Measurements from ENCODE around the gene RARA.
A peak's percentile ranks its signal among the peaks of the same experiment; 100 is the strongest.
"Not testable (repeated sequence)": the region's sequence is repeated elsewhere in the genome, so short reads cannot be mapped to it uniquely, and the experiment has no call there.

RARA gene

DNA sequence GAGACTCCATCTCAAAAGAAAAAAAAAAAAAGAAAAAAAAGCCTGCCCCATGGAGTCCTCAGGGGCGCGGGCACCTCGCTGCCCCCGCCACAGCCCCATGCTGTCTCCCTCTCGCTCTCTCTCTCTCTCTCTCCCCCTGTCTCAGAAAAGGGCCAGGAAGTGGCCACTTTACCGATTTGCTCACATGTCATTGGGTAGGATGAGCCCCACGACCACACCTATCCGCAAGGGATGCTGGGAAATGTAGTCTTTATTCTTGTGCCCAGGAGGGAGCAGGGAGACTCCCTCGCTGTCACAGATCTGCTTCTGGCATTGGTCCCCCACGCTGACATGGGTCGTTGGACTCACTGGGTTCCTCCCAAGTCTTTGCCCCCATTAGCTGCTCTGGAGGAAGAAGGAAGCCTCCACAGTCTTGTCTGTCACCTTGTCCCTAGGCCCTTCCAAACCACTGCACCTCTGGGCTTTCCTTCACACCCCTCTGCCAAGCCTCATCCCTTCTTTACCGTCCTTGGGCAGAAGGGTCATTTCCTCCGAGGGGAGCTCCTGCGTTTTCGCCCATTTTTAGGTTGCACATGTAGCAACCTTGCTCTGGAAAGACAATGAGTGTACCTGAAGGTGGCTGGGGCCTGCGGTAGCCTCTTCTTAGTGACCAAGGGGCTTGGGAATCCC lies 62.4 kb downstream of the RARA start:
- no peak overlapping the region for H2AFZ ChIP-seq (ENCODE audit: low read length, unreplicated experiment)
- H3K27ac ChIP-seq (ENCODE audit: low read depth, low read length), result no peak overlapping the region
- no peak overlapping the region for H3K4me3 ChIP-seq (ENCODE audit: low read depth, low read length)
- H3K36me3 ChIP-seq (ENCODE audit: insufficient read depth, low read length), result no peaks in the 10 kb centered on the region
- H3K4me1 ChIP-seq (ENCODE audit: control insufficient read depth, insufficient read depth, low read length, unreplicated experiment), result peaks cover 17% of the 10 kb centered on the region
- H3K27me3 ChIP-seq (ENCODE audit: insufficient read depth, low read length), result no peaks in the 10 kb centered on the region
- H3K79me2 ChIP-seq (ENCODE audit: control insufficient read depth, insufficient read depth, low read length, unreplicated experiment), result no peaks in the 10 kb centered on the region

DNA sequence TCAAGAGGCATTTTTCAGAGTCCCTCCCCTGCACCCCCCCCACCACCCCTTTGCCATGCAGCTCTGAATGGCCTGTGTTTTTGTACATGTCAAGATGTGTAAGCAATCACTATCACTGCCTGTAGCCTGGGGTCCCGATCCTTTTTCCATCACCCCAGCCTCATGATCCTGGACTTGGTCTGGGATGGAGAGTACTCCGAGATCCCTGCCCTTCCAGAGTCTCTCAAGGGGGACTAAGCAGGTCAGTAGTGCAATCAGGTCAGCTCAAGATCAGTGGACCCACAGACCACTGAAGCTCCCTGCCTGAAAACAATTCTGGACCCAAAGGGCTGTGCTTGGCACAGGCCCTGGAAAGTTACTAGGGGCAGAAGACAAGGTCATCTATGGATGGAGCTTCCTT lies 63.1 kb downstream of the RARA start:
- peak overlapping the region; percentile 87; the same call in 1 of the 2 replicates for H3K27ac ChIP-seq (ENCODE audit: low read depth, low read length)

DNA sequence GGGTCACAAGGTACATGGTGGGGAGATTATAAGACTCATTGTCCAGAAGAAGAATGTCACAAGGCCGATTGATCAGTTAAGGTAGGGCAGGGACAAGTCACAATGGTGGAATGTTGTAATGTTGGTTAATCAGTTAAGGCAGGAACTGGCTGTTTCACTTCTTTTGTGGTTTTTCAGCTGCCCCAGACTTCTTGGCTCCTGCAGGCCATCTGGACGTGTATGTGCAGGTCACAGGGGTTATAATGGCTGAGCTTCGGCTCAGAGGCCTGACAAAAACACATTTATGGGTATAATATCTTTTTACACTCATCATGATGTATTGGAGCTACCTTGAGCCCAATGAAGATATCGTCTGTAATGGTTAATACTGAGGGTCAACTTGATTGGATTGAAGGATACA lies 63.7 kb downstream of the RARA start:
- not testable (repeated sequence) for H3K4me3 ChIP-seq (ENCODE audit: low read depth, low read length); H3K27me3 ChIP-seq (ENCODE audit: insufficient read depth, low read length); H3K79me2 ChIP-seq (ENCODE audit: control insufficient read depth, insufficient read depth, low read length, unreplicated experiment); H3K36me3 ChIP-seq (ENCODE audit: insufficient read depth, low read length); H2AFZ ChIP-seq (ENCODE audit: low read length, unreplicated experiment)
- peaks cover 17% of the 10 kb centered on the region for H3K4me1 ChIP-seq (ENCODE audit: control insufficient read depth, insufficient read depth, low read length, unreplicated experiment)
- peak overlapping the region; percentile 87 for H3K27ac ChIP-seq (ENCODE audit: low read depth, low read length)

More for the DNA sequence above, 63.1 kb downstream of the RARA start:
- Histone ChIP-seq H3K4me1 (ENCODE audit: control insufficient read depth, insufficient read depth, low read length, unreplicated experiment) (peaks cover 17% of the 10 kb centered on the region), H2AFZ (ENCODE audit: low read length, unreplicated experiment) (no peak overlapping the region), H3K79me2 (ENCODE audit: control insufficient read depth, insufficient read depth, low read length, unreplicated experiment) (no peaks in the 10 kb centered on the region), H3K36me3 (ENCODE audit: insufficient read depth, low read length) (no peaks in the 10 kb centered on the region), H3K4me3 (ENCODE audit: low read depth, low read length) (no peak overlapping the region), H3K27me3 (ENCODE audit: insufficient read depth, low read length) (no peaks in the 10 kb centered on the region)

DNA sequence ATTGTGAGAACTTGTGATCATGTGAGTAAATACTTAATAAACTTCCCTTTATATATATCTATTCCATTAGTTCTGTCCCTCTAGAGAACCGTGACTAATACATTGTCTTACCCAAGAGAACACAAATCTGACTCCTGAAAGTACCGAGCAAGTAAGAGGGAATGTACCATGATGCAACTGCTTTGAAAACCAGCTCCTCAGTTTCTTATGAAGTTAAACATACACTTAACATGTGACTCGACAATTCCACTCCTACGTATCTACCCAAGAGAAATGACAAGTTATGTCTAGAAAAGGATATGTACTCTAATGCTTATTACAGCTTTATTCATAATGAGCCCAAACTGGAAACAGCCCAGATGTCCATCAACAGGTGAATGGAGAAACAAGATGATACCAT lies 64.3 kb downstream of the RARA start:
- no peaks in the 10 kb centered on the region for H3K27me3 ChIP-seq (ENCODE audit: insufficient read depth, low read length)
- no peak overlapping the region for H2AFZ ChIP-seq (ENCODE audit: low read length, unreplicated experiment)
- peak overlapping the region; percentile 87 for H3K27ac ChIP-seq (ENCODE audit: low read depth, low read length)
- no peaks in the 10 kb centered on the region for H3K36me3 ChIP-seq (ENCODE audit: insufficient read depth, low read length)
- H3K4me1 ChIP-seq (ENCODE audit: control insufficient read depth, insufficient read depth, low read length, unreplicated experiment), result peaks cover 17% of the 10 kb centered on the region
- H3K4me3 ChIP-seq (ENCODE audit: low read depth, low read length), result no peak overlapping the region
- H3K79me2 ChIP-seq (ENCODE audit: control insufficient read depth, insufficient read depth, low read length, unreplicated experiment), result no peaks in the 10 kb centered on the region

DNA sequence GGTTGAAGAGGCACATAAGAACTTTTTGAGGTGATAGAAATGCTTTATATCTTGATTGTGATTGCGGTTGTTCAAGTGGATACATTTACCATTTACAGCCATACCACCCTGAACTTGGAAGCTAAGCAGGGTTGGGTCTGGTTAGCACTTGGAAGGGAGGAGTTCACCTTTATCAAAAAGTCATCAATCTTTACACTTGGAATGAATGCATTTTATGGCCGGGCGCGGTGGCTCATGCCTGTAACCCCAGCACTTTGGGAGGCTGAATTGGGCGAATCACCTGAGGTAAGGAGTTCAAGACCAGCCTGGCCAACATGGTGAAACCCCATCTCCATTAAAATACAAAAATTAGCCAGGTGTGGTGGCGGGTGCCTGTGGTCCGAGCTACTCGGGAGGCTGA lies 65.0 kb downstream of the RARA start:
- Histone ChIP-seq H3K27ac (ENCODE audit: low read depth, low read length) (peak overlapping the region; percentile 87; the same call in 1 of the 2 replicates), H3K27me3 (ENCODE audit: insufficient read depth, low read length) (no peaks in the 10 kb centered on the region)

DNA sequence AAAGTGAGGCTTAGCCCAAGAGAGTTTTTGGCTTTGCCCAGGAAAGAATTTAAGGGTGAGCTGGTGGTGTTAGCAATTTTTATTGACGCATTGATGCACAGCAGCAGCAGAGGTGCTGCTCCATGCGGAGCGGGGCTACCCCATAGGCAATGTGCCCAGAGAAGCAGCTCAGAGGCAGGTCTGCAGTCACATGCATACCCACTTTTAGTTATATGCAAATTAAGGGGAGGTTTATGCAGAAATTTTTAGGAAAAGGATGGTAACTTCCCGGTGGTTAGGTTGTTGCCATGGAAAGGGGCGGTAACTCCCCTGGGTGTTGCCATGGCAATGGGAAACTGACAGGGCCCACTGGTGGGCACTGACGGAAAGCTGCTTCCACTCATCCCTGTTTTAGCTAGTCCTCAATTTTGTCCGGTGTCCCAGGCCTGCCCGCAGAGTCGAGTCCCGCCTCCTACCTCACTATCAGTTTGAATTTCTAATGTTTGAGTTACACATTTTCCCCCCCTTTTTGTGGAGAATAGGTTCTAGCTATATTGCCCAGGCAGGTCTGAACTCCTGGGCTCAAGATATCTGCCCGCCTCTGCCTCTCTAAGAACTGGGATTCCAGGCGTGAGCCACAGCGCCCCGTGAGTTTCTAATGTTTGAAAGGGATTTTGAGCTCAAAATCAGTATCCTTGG lies 66.0 kb downstream of the RARA start:
- H3K27me3 ChIP-seq (ENCODE audit: insufficient read depth, low read length), result no peaks in the 10 kb centered on the region
- H3K27ac ChIP-seq (ENCODE audit: low read depth, low read length), result no peak overlapping the region
- H3K79me2 ChIP-seq (ENCODE audit: control insufficient read depth, insufficient read depth, low read length, unreplicated experiment), result no peaks in the 10 kb centered on the region
- peaks cover 17% of the 10 kb centered on the region for H3K4me1 ChIP-seq (ENCODE audit: control insufficient read depth, insufficient read depth, low read length, unreplicated experiment)
- H2AFZ ChIP-seq (ENCODE audit: low read length, unreplicated experiment), result no peak overlapping the region
- no peaks in the 10 kb centered on the region for H3K36me3 ChIP-seq (ENCODE audit: insufficient read depth, low read length)
- H3K4me3 ChIP-seq (ENCODE audit: low read depth, low read length), result no peak overlapping the region

More for the DNA sequence above, 65.0 kb downstream of the RARA start:
- H2AFZ ChIP-seq (ENCODE audit: low read length, unreplicated experiment), result no peak overlapping the region
- no peak overlapping the region for H3K4me3 ChIP-seq (ENCODE audit: low read depth, low read length)
- peaks cover 17% of the 10 kb centered on the region for H3K4me1 ChIP-seq (ENCODE audit: control insufficient read depth, insufficient read depth, low read length, unreplicated experiment)
- no peaks in the 10 kb centered on the region for H3K36me3 ChIP-seq (ENCODE audit: insufficient read depth, low read length)
- no peaks in the 10 kb centered on the region for H3K79me2 ChIP-seq (ENCODE audit: control insufficient read depth, insufficient read depth, low read length, unreplicated experiment)

DNA sequence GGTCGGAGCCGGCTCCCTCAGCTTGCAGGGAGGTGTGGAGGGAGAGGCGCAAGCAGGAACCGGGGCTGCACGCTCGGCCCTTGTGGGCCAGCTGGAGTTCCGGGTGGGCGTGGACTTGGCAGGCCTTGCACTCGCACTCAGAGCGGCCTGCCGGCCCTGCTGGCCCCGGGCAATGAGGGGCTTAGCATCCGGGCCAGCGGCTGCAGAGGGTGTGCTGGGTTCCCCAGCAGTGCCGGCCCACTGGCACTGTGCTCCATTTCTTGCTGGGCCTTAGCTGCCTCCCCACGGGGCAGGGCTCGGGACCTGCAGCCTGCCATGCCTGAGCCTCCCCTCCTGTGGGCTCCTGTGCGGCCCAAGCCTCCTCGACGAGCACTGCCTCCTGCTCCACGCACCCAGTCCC lies 66.8 kb downstream of the RARA start:
- not testable (repeated sequence) for H3K4me3 ChIP-seq (ENCODE audit: low read depth, low read length); H3K27ac ChIP-seq (ENCODE audit: low read depth, low read length); H3K79me2 ChIP-seq (ENCODE audit: control insufficient read depth, insufficient read depth, low read length, unreplicated experiment); H2AFZ ChIP-seq (ENCODE audit: low read length, unreplicated experiment); H3K27me3 ChIP-seq (ENCODE audit: insufficient read depth, low read length); H3K36me3 ChIP-seq (ENCODE audit: insufficient read depth, low read length)
- peaks cover 17% of the 10 kb centered on the region for H3K4me1 ChIP-seq (ENCODE audit: control insufficient read depth, insufficient read depth, low read length, unreplicated experiment)

DNA sequence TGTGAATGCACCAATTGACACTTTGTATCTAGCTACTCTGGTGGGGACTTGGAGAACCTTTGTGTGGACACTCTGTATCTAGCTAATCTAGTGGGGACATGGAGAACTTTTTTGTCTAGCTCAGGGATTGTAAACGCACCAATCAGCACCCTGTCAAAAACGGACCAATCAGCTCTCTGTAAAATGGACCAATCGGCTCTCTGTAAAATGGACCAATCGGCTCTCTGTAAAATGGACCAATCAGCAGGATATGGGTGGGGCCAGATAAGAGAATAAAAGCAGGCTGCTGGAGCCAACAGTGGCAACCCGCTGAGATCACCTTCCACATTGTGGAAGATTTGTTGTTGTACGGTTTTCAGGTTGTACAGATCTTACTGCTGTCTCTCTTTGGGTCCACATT lies 67.6 kb downstream of the RARA start:
- H3K27me3 ChIP-seq (ENCODE audit: insufficient read depth, low read length); H3K4me3 ChIP-seq (ENCODE audit: low read depth, low read length); H3K27ac ChIP-seq (ENCODE audit: low read depth, low read length); H3K36me3 ChIP-seq (ENCODE audit: insufficient read depth, low read length); H2AFZ ChIP-seq (ENCODE audit: low read length, unreplicated experiment); H3K79me2 ChIP-seq (ENCODE audit: control insufficient read depth, insufficient read depth, low read length, unreplicated experiment): not testable (repeated sequence)
- peaks cover 17% of the 10 kb centered on the region for H3K4me1 ChIP-seq (ENCODE audit: control insufficient read depth, insufficient read depth, low read length, unreplicated experiment)

DNA sequence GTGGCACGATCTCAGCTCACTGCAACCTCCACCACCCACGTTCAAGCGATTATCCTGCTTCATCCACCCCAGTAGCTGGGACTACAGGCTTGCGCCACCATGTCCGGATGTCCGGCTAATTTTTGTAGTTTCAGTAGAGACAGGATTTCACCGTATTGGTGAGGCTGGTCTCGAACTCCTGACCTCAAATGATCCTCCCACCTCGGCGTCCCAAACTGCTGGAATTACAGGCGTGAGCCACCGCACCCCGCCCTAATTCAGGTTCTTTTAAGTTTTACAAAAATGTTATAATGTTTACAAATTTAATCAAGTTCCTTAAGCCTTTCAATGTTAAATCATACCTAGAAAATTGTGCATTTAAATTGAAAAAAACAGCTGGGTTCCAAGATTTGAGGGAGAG lies 68.9 kb downstream of the RARA start:
- Histone ChIP-seq H3K36me3 (ENCODE audit: insufficient read depth, low read length) (no peaks in the 10 kb centered on the region), H3K4me1 (ENCODE audit: control insufficient read depth, insufficient read depth, low read length, unreplicated experiment) (peaks cover 9% of the 10 kb centered on the region), H2AFZ (ENCODE audit: low read length, unreplicated experiment) (no peak overlapping the region), H3K4me3 (ENCODE audit: low read depth, low read length) (no peak overlapping the region), H3K79me2 (ENCODE audit: control insufficient read depth, insufficient read depth, low read length, unreplicated experiment) (no peaks in the 10 kb centered on the region), H3K27ac (ENCODE audit: low read depth, low read length) (no peak overlapping the region), H3K27me3 (ENCODE audit: insufficient read depth, low read length) (no peaks in the 10 kb centered on the region)

DNA sequence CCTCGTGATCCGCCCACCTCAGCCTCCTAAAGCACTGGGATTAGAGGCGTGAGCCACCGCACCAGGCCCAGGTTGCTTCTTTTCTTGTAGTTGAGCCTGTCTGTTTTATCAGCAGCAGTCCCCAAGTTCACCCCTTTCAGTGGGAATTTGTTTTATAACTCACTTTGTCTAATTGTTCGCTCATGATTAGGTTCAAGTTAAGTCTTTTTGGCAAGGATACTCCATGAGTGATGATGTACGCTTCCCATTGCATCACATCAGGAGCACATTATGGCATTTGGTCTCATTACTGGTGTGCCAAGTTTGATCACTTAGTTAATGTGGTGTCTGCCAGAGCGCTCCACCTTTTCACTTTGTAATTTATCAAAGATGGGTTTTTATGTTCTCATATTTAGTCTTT lies 70.0 kb downstream of the RARA start:
- Histone ChIP-seq H3K4me1 (ENCODE audit: control insufficient read depth, insufficient read depth, low read length, unreplicated experiment) (no peaks in the 10 kb centered on the region), H3K36me3 (ENCODE audit: insufficient read depth, low read length) (no peaks in the 10 kb centered on the region), H3K79me2 (ENCODE audit: control insufficient read depth, insufficient read depth, low read length, unreplicated experiment) (no peaks in the 10 kb centered on the region), H3K27ac (ENCODE audit: low read depth, low read length) (no peak overlapping the region), H3K4me3 (ENCODE audit: low read depth, low read length) (no peak overlapping the region), H3K27me3 (ENCODE audit: insufficient read depth, low read length) (no peaks in the 10 kb centered on the region), H2AFZ (ENCODE audit: low read length, unreplicated experiment) (no peak overlapping the region)

DNA sequence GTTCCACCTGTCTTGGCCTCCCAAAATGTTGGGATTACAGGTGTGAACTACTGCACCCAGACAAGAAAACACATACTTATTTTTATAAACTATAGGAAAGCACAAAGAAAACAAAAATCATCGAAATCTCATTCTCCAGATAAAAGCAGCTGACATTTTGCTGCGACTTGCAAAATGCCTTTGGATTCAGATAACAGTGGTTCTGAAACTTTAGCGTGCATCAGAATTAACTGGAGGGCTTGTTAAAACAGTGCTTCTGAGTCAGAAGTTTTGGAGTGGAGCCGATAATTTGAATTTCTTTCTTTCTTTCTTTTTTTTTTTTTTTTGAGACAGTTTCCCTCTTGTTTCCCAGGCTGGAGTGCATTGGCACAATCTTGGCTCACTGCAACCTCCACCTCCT lies 73.3 kb downstream of the RARA start:
- H3K79me2 ChIP-seq (ENCODE audit: control insufficient read depth, insufficient read depth, low read length, unreplicated experiment), result no peaks in the 10 kb centered on the region
- no peak overlapping the region for H3K27ac ChIP-seq (ENCODE audit: low read depth, low read length)
- no peaks in the 10 kb centered on the region for H3K4me1 ChIP-seq (ENCODE audit: control insufficient read depth, insufficient read depth, low read length, unreplicated experiment)
- H3K4me3 ChIP-seq (ENCODE audit: low read depth, low read length), result no peak overlapping the region
- H2AFZ ChIP-seq (ENCODE audit: low read length, unreplicated experiment), result no peak overlapping the region
- no peaks in the 10 kb centered on the region for H3K36me3 ChIP-seq (ENCODE audit: insufficient read depth, low read length)
- H3K27me3 ChIP-seq (ENCODE audit: insufficient read depth, low read length), result no peaks in the 10 kb centered on the region

Measured in ACC112 (cell line).